Measurements from ENCODE around the gene IGFN1. TPM values are rescaled to one million over a fixed set of nuclear protein-coding genes. Genes with fewer than 3 reads are reported as not detected.

Gene IGFN1
- total and polyA plus RNA-seq, 2 donors (not counting 3 experiments of a cell fraction or from before 2014, with no cell fraction given), result not detected

DNA sequence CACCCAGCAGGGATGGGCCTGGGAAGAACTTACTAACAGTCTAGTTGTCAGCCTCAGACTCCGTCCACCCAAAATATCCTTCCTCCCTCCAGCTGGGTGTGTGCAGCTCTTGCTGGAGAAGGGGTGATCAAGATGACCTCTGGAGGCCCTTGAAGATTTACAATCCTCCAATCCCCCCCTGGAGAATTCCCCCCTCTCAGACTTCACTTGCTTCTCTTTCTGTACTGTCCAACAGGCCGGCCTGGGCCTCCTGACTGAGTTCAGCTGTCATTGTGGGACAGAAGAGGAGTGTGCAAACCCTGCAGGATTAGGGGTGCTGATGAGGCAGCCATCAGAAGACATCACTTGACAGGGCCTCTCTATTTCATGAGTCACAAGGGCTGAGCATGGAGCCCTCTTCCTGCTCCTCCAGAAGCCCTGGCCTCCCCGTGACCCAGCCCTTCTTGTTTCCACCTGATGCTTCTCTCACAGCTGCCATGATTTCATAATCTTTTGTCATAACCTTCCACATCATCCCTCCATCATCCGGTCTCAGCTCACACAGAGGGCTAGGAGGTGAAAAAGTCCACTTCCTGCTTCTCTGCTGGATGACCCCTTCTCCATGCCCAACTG is 17.5 kb upstream of the IGFN1 start:
- Histone ChIP-seq H4K20me1 (replicated peaks; ENCODE audit: control insufficient read depth, extremely low read depth, insufficient read depth, low read length) (no peaks in the 10 kb centered on the region), H3K4me2 (ENCODE audit: insufficient read depth, low read length) (no peak overlapping the region), H3K4me3 (replicated peaks in 1 of 3; ENCODE audit: insufficient read depth in 1 of 3, low read depth in 1 of 3, low read length in 3 of 3) (no peak overlapping the region), H3K4me1 (ENCODE audit: control insufficient read depth, extremely low read depth, insufficient read depth, low read length) (peaks cover 9% of the 10 kb centered on the region), H3K9me1 (replicated peaks; ENCODE audit: control insufficient read depth, extremely low read depth, insufficient read depth, low read length) (no peaks in the 10 kb centered on the region), H3K27me3 (ENCODE audit: control insufficient read depth in 2 of 2, insufficient read depth in 2 of 2, low read length in 2 of 2) (peaks cover 7 to 12% of the 10 kb centered on the region in 2 experiments), H2AFZ (ENCODE audit: low read depth, low read length) (no peak overlapping the region), H3K9me3 (replicated peaks; ENCODE audit: control insufficient read depth, insufficient read depth, low read length) (no peaks in the 10 kb centered on the region), H3K9ac (replicated peaks; ENCODE audit: extremely low read depth, insufficient read depth, low read length) (no peak overlapping the region), H3K27ac (ENCODE audit: insufficient read depth, low read depth, low read length) (no peak overlapping the region), H3K79me2 (ENCODE audit: control insufficient read depth, insufficient read depth, low read length) (no peaks in the 10 kb centered on the region), H3K36me3 (ENCODE audit: control insufficient read depth in 2 of 2, extremely low read depth in 1 of 2, insufficient read depth in 2 of 2, low read length in 2 of 2) (no peaks in the 10 kb centered on the region)
- no TSS peak for BruUV-seq (replicated peaks)
- CTCF ChIA-PET, result interaction anchor here (0.6 to 3.5 kb wide), 3 partner anchors 9 to 54 kb away, joined by 3 to 11 read pairs (median 3); no protein-coding TSS in a partner anchor
- intact Hi-C loops (cut with micrococcal nuclease), result no loop called here
- no peak for DNase-seq (ENCODE audit: low read depth, low spot score)
- FAIRE-seq, result no peak
- TF ChIP-seq EZH2 (IDR thresholded peaks at IDR 0.05; ENCODE audit: borderline replicate concordance, low read depth, low read length, severe bottlenecking) (no peak), POLR2AphosphoS5 (IDR thresholded peaks at IDR 0.05; ENCODE audit: insufficient read depth, low read depth, low read length) (no peak), MYC (IDR thresholded peaks at IDR 0.05; ENCODE audit: low read depth, low read length) (no peak), POLR2A (IDR thresholded peaks at IDR 0.05; ENCODE audit: low read depth, low read length) (no peak), JUN (IDR thresholded peaks at IDR 0.05; ENCODE audit: borderline replicate concordance, insufficient read depth, insufficient read length, low read depth) (no peak)
- POLR2A ChIA-PET, result interaction anchor here (0.5 kb wide), 1 partner anchor 70 kb away, joined by 3 read pairs; no protein-coding TSS in a partner anchor
- dilution Hi-C loops (cut with MboI; ENCODE audit: extremely low pct_ligation_motif_present, low sequenced_read_pairs), result no loop called here

GRCh38 chr1:201173736-201174135 is 16.9 kb upstream of the IGFN1 start:
- Histone ChIP-seq H3K79me2 (ENCODE audit: control insufficient read depth, insufficient read depth, low read length) (no peaks in the 10 kb centered on the region), H3K27ac (ENCODE audit: insufficient read depth, low read depth, low read length) (no peak overlapping the region), H3K27me3 (ENCODE audit: control insufficient read depth in 2 of 2, insufficient read depth in 2 of 2, low read length in 2 of 2) (peaks cover 7 to 12% of the 10 kb centered on the region in 2 experiments), H2AFZ (ENCODE audit: low read depth, low read length) (no peak overlapping the region), H3K36me3 (ENCODE audit: control insufficient read depth in 2 of 2, extremely low read depth in 1 of 2, insufficient read depth in 2 of 2, low read length in 2 of 2) (no peaks in the 10 kb centered on the region), H3K4me1 (ENCODE audit: control insufficient read depth, extremely low read depth, insufficient read depth, low read length) (peaks cover 9% of the 10 kb centered on the region), H3K9me3 (replicated peaks; ENCODE audit: control insufficient read depth, insufficient read depth, low read length) (no peaks in the 10 kb centered on the region), H3K4me2 (ENCODE audit: insufficient read depth, low read length) (no peak overlapping the region), H3K9me1 (replicated peaks; ENCODE audit: control insufficient read depth, extremely low read depth, insufficient read depth, low read length) (no peaks in the 10 kb centered on the region), H4K20me1 (replicated peaks; ENCODE audit: control insufficient read depth, extremely low read depth, insufficient read depth, low read length) (no peaks in the 10 kb centered on the region), H3K4me3 (replicated peaks in 1 of 3; ENCODE audit: insufficient read depth in 1 of 3, low read depth in 1 of 3, low read length in 3 of 3) (no peak overlapping the region), H3K9ac (replicated peaks; ENCODE audit: extremely low read depth, insufficient read depth, low read length) (no peak overlapping the region)
- ChIA-PET POLR2A (no interaction called here), CTCF (interaction anchor here (0.8 to 3.5 kb wide), 3 partner anchors 10 to 54 kb away, joined by 3 to 11 read pairs (median 4); no protein-coding TSS in a partner anchor)
- DNase-seq (ENCODE audit: low read depth, low spot score), result no peak
- no peak for TF ChIP-seq MYC (IDR thresholded peaks at IDR 0.05; ENCODE audit: low read depth, low read length)
- TF ChIP-seq MAX (IDR thresholded peaks at IDR 0.05; ENCODE audit: insufficient read depth, insufficient read length), result no peak
- TF ChIP-seq POLR2A (IDR thresholded peaks at IDR 0.05; ENCODE audit: low read depth, low read length), result no peak
- no peak for TF ChIP-seq POLR2AphosphoS5 (IDR thresholded peaks at IDR 0.05; ENCODE audit: insufficient read depth, low read depth, low read length)
- TF ChIP-seq GATA2 (IDR thresholded peaks at IDR 0.05; ENCODE audit: insufficient read depth, insufficient read length, low read depth, low read length), result no peak
- TF ChIP-seq JUN (IDR thresholded peaks at IDR 0.05; ENCODE audit: borderline replicate concordance, insufficient read depth, insufficient read length, low read depth), result no peak
- TF ChIP-seq FOS (IDR thresholded peaks at IDR 0.05; ENCODE audit: borderline replicate concordance, insufficient read depth, low read length), result no peak
- TF ChIP-seq, protein P1, sequence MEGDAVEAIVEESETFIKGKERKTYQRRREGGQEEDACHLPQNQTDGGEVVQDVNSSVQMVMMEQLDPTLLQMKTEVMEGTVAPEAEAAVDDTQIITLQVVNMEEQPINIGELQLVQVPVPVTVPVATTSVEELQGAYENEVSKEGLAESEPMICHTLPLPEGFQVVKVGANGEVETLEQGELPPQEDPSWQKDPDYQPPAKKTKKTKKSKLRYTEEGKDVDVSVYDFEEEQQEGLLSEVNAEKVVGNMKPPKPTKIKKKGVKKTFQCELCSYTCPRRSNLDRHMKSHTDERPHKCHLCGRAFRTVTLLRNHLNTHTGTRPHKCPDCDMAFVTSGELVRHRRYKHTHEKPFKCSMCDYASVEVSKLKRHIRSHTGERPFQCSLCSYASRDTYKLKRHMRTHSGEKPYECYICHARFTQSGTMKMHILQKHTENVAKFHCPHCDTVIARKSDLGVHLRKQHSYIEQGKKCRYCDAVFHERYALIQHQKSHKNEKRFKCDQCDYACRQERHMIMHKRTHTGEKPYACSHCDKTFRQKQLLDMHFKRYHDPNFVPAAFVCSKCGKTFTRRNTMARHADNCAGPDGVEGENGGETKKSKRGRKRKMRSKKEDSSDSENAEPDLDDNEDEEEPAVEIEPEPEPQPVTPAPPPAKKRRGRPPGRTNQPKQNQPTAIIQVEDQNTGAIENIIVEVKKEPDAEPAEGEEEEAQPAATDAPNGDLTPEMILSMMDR (IDR thresholded peaks at IDR 0.05; ENCODE audit: extremely low read depth in 1 of 2, insufficient read depth in 1 of 2, low read depth in 1 of 2, low read length in 2 of 2), result no peak
- TF ChIP-seq EZH2 (IDR thresholded peaks at IDR 0.05; ENCODE audit: borderline replicate concordance, low read depth, low read length, severe bottlenecking), result no peak
- intact Hi-C loops (cut with micrococcal nuclease), result no loop called here
- FAIRE-seq, result no peak
- dilution Hi-C loops (cut with MboI; ENCODE audit: extremely low pct_ligation_motif_present, low sequenced_read_pairs), result no loop called here
- BruUV-seq (replicated peaks), result no TSS peak

Measured in endothelial cell of umbilical vein (primary cell).